Activated CD4-positive, CD25-positive, alpha-beta regulatory T cell treated with anti-CD3 and anti-CD28 coated beads, Interleukin-2, amount 50 U/mL, for 16 hours (primary cell): ENCODE results near the gene REEP2.

Source experiments
- DNase-seq: peaks from one replicate; pipeline ENCODE4 v3.0.0-alpha.2; 2020; ENCODE audit warnings: low read depth, low spot score

The REEP2 gene

DNA sequence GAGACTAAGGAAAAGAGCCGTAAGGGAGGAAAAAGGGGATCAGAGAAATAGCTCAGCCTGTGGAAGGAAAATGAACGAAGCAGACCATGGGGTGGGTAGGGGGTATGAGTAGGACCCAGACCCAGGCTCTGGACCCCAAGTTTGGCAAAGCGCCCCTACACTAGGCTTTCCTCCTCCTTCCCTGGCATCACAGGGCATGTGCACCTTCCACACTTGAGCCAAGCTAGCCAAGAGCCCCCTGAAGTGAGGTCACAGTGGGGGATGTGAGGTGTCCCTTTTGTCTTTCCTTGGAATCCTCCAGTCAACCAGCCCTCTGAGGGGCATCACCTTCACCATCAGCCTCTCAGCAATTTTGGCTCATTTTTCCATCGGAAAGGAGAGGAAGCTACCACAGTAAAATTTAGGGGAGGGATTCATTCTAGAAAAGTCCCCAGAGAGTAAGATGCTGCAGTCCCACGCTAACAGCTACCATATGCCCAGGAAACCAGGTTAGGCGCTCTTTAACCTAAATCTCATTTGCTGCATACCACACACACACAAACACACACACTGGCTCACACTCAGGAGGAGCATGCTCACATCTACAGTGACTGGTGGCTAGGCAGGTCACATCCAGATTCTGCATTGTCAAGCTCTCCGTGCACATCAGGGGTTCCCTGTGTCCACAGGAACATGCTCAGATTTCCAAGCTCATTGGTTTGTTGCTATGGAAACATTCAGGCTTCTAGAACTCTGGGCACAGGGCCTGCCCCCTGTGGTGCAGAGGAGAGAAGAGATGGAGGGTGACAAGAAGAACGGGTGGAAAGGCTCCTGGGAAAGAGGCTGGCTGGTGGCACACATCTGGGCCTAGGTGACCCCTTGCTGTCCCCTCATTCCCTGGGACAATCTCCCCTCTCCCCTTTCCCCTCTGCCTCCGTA is 9.9 kb downstream of the REEP2 start:
- DNase-seq: no peak

DNA sequence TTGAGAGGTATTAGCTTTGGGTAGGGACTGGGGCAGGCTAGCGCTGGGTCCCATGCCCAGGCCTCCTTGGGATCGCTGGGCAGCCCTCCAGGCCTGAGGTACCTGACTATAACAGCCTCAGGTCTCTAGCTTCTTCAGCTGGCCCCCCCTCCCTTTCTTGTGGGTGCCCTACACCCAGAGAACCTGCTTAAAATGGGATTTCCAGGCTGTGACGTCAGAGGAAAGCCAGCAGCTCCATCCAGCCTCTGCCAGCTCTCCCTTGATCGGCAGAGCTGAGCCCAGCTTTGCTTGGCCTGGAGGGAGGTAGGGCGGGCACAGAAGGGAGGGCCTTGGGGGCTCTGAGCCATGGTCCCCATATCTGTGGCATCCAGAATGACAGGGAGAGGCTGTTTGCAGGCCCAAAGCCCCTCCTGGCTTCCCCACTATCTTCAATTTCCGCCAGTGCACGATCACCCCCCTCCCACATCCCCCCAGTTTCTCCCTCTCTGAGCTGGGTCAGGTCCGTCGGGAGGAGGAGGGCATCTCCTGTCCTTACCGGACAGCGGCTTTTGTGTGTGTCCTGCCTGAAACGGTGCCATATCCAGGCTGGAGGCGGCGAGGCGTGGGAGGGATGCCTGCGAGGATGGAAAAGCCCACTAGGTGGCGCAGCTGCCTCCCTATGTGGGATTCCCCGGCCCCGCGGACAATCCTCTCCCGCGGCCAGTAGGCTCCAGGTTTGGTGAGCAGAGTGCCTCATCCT is 10.8 kb downstream of the REEP2 start:
- DNase-seq: peak; percentile 59

DNA sequence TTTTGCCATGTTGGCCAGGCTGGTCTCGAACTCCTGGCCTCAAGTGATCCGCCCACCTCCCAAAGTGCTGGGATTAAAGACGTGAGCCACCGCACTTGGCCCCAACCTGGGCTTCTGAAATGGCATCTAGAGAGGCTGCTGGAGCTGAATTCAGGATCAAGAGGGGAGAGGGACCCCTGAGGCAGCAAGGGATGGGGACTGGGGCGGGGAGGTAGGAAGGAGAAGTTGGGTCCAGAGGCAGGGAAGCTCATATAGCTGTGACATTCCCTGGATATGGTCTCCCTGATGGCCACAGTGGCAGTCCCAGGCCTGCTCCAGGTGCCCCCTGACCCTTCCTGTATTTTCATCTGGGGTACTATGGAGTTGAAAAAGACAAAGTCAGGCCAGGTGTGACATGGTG is 12.1 kb downstream of the REEP2 start:
- no peak for DNase-seq

DNA sequence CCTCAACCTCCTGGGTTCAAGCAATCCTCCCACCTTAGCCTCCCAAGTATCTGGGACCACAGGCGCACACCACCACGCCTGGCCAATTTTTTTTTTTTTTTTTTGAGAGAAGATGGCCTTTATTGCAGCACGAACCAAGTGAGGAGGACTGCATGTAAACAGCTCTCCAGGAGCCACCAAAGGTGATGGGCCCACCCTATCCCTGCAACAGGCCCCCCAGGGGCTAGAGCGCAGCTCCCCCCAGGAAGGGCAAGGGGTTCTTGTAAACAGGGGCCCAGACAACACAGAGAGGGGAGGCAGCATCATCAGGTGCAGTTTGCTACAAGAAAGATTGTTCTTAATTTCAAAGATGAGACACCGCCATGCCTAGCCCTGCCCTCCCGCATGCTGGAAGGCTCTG is 13.9 kb downstream of the REEP2 start:
- no peak for DNase-seq

DNA sequence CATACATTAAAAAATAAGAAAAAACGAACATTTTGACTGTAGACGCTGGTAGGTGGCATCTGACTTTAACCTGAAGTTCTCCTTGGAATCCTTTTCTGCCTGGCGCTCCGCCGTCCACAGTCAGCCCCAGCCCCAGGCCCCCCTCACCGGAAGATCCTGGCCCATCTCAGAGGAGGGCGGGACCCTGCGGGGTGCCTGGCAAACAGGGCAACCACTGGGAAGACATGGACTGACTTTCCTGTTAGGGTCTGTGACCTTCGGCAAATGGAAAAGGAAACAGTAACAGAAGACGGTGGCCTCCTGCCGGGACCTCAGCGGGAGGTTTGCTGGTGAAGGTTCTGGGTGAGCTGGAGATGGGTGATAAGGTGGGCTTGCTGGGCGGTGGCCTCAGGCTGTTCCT is 14.7 kb downstream of the REEP2 start:
- no peak for DNase-seq

DNA sequence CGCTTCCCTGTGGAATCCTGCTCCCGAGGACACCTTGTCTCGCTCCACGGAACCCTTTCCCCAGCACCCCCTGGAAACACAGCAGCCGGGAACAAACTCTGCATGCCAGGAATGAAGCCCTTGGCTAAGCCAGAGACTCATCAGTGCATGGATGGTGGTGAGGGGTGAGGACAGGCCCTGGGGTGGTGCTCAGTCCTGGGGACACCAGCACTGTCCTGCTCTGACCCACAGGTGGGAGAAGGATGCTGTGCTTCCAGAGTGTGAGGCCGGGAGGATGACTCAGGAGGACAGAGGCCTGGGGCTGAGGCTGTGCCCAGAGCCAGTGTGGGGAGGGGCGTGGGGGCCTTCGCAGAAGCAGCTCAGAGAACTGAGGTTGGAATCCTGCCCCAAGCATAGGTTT is 15.3 kb downstream of the REEP2 start:
- DNase-seq: no peak

DNA sequence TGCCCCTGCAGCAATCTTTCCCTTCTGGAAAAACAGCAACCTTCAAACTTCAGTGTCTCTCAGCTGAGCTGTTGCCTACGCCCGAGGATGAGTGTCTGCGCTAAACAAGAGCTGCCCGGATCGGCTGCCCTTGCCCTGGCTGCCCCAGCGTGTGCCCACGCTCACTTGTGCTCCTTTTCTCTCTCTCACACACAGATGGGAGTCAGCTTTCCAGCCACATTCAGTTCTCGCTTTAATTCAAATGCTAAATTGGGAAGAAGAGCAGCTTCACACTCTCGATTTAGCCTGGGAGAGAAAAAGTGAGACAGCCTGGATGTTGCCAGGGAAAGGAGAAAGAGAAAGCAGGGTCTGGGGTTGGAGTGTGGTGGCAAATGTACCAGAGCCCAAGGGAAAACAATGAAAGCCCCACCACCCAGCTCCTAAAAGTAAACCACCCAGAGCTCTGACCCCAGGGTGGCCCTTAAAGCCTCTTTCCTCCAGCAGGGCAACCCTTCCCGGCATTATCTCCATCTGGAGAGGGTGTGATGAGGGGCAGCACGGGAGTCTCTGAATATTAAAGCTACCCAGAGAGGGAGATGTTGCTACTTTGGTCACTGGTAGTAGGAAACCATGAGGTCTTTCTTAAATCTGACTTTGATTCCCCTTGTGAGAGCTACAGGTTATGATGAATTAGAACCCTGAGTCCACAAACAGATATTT is 16.5 kb downstream of the REEP2 start:
- DNase-seq: no peak

DNA sequence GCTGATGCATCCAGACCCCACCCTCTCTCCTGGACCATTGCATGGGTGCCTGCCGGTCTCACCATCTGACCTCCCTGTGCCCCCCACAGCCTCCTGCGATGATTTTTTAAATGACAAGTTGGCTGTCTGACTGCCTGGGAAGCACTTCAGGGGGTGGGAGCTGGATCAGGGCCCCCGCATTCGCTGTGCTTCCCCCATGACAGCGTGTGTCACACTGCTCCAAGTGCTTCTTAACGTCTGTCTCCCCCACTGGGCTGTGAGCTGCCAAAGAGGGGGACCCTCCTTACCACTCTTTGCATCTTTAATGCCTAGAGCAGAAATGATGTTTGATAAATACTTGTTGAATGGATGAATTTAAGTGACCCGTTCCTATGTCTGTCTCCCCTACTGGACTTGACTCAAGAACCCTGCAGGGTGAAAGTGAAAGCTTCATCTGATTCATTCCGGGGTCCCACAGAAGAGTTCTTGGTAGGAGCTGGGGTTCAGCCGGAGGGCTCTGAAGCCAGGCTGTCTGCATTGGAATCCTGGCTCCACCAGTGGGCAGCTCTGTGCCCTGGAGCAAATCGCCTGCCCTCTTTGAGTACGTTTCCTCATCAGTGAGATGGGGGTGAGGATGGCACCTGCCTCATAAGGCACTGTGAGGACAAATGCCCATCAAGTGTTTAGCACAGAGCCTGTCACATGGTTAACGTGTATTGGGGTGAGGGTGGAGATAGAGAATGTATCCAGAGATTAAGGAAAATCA is 18.8 kb downstream of the REEP2 start:
- DNase-seq: no peak

DNA sequence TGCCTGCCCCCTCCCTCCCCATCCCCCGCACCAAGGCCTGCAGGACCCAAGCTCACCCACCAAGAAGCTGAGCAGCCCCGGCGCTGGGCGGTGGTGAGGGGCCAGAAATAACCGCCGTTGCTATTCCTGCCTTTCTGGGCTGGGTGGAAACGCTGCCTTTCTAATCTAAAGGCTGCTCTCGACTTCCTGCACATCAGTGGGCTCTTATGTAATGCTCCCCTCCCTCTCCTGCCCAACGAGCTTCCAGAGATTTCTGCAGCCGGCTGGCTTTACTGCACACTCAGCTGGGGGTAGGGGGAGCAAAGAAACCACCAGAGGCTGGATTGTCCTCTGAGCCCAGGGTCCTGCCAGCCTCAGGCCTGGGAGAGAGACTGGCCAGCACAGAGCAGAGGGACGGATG is 19.5 kb downstream of the REEP2 start:
- DNase-seq: no peak

DNA sequence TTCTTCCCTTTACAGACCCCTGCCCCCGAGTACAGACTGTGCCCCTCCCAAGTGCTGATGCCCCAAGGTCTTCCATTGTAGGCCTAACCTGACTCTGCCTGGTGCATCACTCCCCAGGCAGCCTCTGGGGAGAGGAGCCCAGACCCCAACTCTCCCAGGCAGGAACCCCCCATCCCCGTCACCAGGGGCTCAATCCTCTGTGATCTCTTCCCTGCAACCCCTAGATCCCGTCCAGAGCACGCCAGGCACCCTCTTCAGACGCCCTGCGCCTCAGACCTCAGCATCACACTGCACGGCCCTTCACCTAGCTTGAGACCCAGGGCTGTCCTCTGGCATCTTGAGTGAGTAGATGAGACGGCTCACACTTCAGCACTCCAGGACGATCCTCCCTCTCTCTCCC is 20.0 kb downstream of the REEP2 start:
- DNase-seq: no peak

DNA sequence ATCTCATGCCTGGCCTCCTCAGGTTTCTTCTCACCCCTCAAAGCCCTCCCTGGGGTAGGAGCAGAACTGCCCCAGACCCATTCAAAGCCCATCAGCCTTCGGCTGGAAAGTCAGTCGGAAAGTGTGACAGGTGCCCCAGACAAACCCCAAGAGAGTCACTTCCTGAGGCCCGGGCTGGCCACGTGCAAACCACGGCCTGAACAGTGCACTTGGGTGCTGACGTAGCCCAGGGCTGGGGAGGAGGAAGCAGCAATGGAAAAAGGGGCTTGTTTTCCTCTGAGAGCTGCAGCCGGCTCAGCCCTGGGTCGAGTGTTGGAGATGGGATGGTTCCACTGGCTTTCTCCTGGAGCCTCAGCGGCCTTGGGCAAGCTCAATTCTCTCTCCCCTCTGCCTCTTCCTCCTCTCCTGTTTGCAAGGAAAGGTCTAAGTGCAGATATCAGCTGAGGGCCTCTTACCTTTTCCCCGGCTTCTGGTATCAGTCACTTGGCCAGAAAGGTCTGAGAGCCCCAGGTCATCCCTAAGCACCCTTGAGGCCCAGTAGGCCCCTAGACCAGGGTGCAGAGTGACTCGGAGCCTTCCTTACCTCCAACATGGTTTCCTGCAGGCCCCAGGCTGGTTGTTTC is 20.6 kb downstream of the REEP2 start:
- peak; percentile 58 for DNase-seq

DNA sequence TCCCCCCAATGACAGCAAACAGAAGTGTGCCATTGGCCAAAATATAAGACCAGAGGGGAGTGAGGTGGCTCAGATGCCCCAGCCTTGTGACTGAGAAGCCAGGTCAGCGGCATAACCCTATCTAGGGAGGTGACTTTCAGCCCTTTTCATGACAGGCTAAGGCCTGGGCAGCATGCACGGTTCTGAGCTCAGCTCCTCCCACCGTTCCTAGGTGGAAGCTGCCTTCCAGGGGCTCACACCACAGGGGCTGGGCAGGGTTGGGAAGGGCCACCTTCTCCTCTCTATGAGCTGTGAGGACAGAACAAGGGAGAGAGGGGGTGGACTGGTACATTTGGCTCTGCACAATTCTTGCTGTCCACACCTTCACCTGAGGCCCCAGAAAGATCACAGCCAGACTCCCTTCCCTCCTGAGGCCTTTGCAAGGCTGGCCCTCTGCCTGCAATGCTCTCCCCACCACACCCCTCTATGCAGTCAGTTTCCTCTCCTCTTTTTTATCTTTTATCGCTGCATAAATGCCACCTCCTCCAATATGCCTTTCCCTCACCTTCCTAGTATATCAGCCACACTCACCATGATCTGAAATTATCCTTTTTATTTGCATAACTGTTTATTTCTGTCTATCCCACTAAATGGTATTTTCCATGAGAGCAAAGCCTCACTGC is 21.3 kb downstream of the REEP2 start:
- no peak for DNase-seq

DNA sequence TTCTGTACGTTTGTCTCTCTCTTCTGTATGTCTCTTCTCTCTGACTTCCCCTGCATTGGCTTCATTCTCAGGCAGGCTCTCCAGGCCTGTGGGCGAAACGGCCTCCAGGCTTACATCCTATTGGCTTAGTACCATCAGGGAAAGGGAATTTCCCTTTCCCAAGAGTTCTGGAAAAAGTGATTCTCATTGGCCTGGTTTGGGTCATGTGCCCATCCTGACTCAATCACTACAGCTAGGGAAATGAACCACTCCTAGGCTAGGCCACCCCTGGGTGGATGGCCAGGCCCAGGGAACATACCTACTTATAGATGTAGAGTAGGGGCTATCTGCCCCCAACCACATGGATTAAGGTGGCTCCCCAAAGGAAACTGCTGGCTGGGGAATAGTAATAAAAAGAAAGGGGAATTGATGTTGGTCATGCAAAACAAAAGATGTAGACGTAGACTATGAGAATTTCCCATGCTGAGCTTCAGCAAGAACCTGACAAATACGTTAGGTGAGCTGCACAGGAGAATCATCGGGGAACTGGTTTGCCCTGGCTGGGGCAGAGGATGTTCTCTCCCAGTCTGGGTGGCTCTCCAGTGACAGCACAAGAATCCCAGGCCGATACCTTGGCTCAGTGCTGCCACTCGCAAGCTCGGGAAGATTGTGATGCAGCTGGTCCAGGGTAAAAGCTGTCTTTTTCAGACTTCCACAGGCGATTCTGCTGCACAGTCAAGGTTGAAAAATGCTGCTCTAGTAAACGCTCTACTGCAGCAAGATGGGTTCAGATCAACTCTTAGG is 22.7 kb downstream of the REEP2 start:
- no peak for DNase-seq

DNA sequence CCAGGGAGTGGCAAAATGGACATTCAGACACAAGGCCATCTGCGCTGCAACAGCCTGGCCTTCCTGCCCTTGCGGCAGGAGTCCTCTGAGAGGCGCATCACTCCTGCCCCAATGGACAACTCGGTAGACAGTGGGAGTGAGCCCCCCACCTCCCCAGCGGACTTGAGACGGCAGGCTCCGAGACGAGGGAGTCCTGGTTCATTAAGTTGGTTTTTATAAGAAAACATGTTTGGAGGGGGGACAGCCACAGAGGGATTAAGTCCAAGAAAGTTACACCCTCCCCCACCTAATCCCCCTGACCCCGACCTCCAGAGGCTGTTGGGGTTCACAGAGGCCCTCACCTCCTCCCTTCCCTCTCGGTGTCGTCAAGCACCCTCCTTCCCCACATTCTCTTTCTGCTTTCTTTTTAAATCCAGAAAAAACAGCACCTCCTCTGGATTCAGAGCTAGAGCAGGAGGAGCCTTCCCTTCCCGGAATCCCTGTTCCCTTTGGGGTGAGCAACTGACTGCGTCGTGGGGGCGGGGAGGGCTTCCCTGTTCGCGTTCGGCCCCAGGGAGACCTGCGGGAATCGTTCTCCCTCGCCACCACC is 24.7 kb downstream of the REEP2 start:
- no peak for DNase-seq

DNA sequence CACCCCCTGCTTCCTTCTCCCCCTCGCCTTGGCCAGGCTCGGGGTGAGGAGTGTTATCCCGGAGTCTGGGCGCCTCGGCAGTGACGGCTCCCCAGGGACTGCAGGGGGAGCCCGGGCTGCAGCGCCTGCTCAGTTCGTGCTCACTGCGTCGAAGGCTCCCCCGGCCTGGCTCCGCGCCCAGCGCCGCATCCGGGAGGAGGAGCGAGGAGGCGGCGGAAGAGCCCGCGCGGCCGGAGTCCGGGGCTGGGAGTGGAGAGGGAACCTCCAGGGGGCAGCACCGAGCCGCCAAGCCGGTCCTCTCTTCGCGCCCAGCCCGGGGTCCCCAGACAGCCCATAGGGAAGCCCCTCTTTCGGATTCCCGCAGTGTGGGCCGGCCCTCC is 25.1 kb downstream of the REEP2 start:
- DNase-seq: peak; percentile 83

DNA sequence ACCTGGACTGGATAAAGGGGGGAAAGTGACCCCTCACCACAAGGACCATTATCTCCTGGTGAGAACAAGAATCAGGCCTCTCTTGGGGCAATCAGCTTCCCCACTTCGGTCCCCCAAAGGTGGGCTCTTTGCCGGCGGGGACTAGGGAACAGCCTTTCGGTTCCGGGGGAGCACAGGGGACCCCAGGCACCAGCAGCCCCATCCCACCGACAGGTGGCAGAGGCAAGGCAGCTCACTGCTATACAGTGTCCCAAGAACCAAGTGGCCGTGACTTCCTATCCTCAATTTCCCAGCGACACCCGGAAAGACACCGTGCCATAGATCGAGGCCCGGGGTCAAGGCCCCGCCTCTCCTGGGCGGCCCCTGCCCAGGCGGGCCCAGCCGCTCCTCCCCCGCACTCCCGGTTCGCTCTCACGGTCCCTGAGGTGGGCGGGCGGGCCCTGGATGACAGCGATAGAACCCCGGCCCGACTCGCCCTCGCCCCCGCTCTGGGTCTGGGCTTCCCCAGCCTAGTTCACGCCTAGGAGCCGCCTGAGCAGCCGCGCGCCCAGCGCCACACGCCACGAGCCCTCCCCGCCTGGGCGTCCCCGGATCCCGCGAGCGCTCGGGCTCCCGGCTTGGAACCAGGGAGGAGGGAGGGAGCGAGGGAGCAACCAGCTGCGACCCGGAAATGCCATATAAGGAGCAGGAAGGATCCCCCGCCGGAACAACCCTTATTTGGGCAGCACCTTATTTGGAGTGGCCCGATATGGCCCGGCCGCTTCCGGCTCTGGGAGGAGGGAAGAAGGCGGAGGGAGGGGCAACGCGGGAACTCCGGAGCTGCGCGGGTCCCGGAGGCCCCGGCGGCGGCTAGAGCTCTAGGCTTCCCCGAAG is 25.8 kb downstream of the REEP2 start:
- DNase-seq: peak; percentile 94

DNA sequence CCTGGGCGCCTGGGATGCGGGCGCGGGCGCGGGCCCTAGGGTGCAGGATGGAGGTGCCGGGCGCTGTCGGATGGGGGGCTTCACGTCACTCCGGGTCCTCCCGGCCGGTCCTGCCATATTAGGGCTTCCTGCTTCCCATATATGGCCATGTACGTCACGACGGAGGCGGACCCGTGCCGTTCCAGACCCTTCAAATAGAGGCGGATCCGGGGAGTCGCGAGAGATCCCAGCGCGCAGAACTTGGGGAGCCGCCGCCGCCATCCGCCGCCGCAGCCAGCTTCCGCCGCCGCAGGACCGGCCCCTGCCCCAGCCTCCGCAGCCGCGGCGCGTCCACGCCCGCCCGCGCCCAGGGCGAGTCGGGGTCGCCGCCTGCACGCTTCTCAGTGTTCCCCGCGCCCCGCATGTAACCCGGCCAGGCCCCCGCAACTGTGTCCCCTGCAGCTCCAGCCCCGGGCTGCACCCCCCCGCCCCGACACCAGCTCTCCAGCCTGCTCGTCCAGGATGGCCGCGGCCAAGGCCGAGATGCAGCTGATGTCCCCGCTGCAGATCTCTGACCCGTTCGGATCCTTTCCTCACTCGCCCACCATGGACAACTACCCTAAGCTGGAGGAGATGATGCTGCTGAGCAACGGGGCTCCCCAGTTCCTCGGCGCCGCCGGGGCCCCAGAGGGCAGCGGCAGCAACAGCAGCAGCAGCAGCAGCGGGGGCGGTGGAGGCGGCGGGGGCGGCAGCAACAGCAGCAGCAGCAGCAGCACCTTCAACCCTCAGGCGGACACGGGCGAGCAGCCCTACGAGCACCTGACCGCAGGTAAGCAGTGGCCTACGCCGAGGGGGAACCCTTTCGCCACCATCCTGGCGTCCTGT is 26.6 kb downstream of the REEP2 start, which contains the start of gene EGR1:
TSS of gene EGR1 (plus strand) at position 219 of the 864 bp plus-strand sequence. CDS start at position 502, 283 bp downstream.
- peak; percentile 86 for DNase-seq
